Endodermal cell (in vitro differentiated cells): Measurements from ENCODE around the gene MRPL20. TPM values are rescaled to one million over a fixed set of nuclear protein-coding genes. Genes with fewer than 3 reads are reported as not detected.

ENCODE experiments used
- DNase-seq: peaks from one replicate; pipeline ENCODE4 v3.0.0-alpha.2; 2017
- H3K27ac ChIP-seq: 2 replicates; pipeline ENCODE4 v1.5.1; 2013; ENCODE audit warnings: mild to moderate bottlenecking, low read depth, low read length, moderate library complexity
- H3K27me3 ChIP-seq: 2 replicates; pipeline ENCODE4 v1.6.1; 2013; ENCODE audit warnings: mild to moderate bottlenecking, low read length, moderate library complexity; ENCODE audit not compliant: insufficient read depth, control insufficient read depth, poor library complexity, severe bottlenecking
- H3K36me3 ChIP-seq: 2 replicates; pipeline ENCODE4 v1.7.0; 2013; ENCODE audit warnings: mild to moderate bottlenecking, low read length, moderate library complexity; ENCODE audit not compliant: control insufficient read depth, insufficient read depth
- H3K4me1 ChIP-seq: one replicate; pipeline ENCODE4 v1.7.0; 2013; ENCODE audit warnings: low read length; ENCODE audit not compliant: control insufficient read depth, insufficient read depth
- H3K4me3 ChIP-seq: 2 replicates; pipeline ENCODE4 v1.5.1; 2013; ENCODE audit warnings: mild to moderate bottlenecking, low read length, moderate library complexity
- H3K9ac ChIP-seq: 2 replicates; pipeline ENCODE4 v1.6.1; 2013; ENCODE audit warnings: mild to moderate bottlenecking, low read length, moderate library complexity; ENCODE audit not compliant: poor library complexity, severe bottlenecking; ENCODE audit errors: extremely low read depth
- H3K9me3 ChIP-seq: 2 replicates; pipeline ENCODE4 v1.6.1; 2013; ENCODE audit warnings: mild to moderate bottlenecking, low read length, moderate library complexity; ENCODE audit not compliant: control insufficient read depth
- H3K27ac Mint-ChIP-seq: 2 replicates; pipeline ENCODE4 v1.8.0; 2020; ENCODE audit warnings: mixed read lengths
- H3K27me3 Mint-ChIP-seq: 2 replicates; pipeline ENCODE4 v1.8.0; 2021; ENCODE audit warnings: mild to moderate bottlenecking, mixed read lengths; ENCODE audit not compliant: insufficient read depth
- H3K36me3 Mint-ChIP-seq: 2 replicates; pipeline ENCODE4 v1.8.0; 2020; ENCODE audit warnings: low read depth, mixed read lengths
- H3K4me1 Mint-ChIP-seq: 2 replicates; pipeline ENCODE4 v1.8.0; 2020; ENCODE audit warnings: mixed read lengths
- H3K4me3 Mint-ChIP-seq: 2 replicates; pipeline ENCODE4 v1.8.0; 2020; ENCODE audit warnings: mild to moderate bottlenecking, moderate library complexity, mixed read lengths
- H3K9me3 Mint-ChIP-seq: 2 replicates; pipeline ENCODE4 v1.8.0; 2020; ENCODE audit warnings: mild to moderate bottlenecking, mixed read lengths
- WGBS, 2 experiments: methylation state at CpG; one replicate each; pipeline versions ENCODE4 v1.1.5 to v1.1.7; 2013; ENCODE audit warnings: missing lambda C conversion rate in 2 of 2, mixed read lengths in 1 of 2; ENCODE audit not compliant: insufficient coverage in 1 of 2, insufficient read length in 1 of 2; 5-methylcytosine and 5-hydroxymethylcytosine counted together
- total RNA-seq, 2 donors: library from RNA; stranded (reverse); fragmentation: NEBNext Ultra II Directional in 1 of 2; extraction: Animal tissue kit (Norgen Biotek cat#: 25700) in 1 of 2; gene quantifications; 2 replicates in 1 of 2; 3 replicates in 1 of 2; pipeline ENCODE4 v1.2.1, GENCODE V29; 2021
- TF ChIP-seq, protein P1 (sequence below): fragments of 200-600 bp; sonication (generic); conservative IDR thresholded peaks from 2 replicates; pipeline ENCODE4 v1.5.0; 2021; ENCODE audit warnings: antibody characterized with exemption, mild to moderate bottlenecking

Gene MRPL20
- total RNA-seq, 2 donors from 2014 or later, result 109 to 129 TPM

DNA sequence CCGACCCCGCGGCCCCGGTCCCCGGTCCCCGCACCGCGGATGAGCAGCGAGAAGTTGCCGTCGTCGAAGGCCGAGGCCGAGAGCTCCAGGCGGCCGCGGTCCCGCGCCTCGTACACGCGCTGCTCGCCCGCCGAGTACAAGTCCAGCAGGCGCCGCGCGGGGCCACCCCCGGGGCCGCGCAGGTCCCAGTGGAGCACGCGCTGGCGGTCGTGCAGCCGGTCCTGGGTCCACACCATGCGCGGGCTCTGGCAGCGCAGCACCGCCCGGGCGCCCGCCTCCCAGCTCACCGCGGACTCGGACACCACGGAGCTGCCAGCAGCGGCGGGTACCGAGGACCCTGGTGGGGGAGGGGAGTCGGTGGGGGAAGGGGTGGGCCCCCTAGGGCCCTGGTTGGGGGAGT lies 51.7 kb downstream of the MRPL20 start:
- H3K4me3 ChIP-seq, result no peak overlapping the region
- no peaks in the 10 kb centered on the region for H3K9me3 Mint-ChIP-seq

DNA sequence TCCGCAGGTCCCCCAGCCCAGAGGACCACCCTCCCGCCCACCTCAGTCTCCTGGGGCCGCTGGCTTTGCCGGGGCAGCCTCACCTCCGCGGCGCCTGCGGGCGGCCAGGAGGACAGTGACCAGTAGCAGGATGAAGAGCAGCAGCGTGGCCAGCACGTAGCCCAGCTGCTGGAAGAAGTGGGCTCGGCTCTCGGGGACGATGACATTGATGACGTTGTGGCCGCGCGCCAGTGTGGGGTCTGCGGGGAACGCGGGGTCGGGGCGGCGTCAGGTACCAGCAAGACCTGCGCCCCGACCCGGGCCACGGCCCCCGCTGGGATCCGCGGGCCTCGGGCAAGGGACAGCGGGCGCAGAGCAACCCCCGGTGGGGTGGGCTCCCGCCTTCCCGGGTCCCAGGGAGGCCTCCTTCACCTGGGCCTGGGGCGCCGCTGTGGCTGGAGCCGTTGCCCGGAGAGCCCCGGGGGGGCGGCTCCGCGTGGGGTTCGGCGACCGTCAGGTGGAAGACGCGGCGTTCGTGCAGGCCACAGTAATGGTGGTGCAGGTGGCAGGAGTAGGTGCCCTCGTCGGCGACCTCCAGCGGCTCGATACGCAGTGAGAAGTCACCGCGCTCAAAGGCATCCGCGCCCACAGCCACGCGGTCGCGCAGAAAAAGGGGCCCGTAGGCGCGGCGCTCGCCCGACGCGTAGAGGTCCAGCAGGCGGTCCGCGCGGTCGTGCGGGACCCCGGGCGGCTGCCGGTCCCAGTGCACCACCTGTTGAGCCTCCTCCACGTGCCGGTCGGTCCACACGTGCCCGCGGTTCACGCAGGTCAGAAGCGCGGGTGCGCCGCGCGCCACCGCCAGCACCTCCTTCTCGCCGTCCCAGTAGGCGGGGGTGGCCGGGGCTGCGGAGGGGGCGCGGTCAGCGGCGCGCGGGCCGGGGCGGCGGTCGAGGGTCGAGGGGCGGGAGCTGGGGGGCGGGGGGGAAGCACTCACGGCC lies 52.5 kb downstream of the MRPL20 start:
- Mint-ChIP-seq H3K27me3 (peaks cover 9% of the 10 kb centered on the region), H3K9me3 (no peaks in the 10 kb centered on the region), H3K4me1 (peaks cover 14% of the 10 kb centered on the region), H3K4me3 (peak overlapping the region; percentile 48), H3K36me3 (no peaks in the 10 kb centered on the region), H3K27ac (no peak overlapping the region)
- TF ChIP-seq, protein P1, sequence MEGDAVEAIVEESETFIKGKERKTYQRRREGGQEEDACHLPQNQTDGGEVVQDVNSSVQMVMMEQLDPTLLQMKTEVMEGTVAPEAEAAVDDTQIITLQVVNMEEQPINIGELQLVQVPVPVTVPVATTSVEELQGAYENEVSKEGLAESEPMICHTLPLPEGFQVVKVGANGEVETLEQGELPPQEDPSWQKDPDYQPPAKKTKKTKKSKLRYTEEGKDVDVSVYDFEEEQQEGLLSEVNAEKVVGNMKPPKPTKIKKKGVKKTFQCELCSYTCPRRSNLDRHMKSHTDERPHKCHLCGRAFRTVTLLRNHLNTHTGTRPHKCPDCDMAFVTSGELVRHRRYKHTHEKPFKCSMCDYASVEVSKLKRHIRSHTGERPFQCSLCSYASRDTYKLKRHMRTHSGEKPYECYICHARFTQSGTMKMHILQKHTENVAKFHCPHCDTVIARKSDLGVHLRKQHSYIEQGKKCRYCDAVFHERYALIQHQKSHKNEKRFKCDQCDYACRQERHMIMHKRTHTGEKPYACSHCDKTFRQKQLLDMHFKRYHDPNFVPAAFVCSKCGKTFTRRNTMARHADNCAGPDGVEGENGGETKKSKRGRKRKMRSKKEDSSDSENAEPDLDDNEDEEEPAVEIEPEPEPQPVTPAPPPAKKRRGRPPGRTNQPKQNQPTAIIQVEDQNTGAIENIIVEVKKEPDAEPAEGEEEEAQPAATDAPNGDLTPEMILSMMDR, result no peak
- peak; percentile 58 for DNase-seq
- no peak overlapping the region for H3K9ac ChIP-seq
- 94 to 95% methylated on average over 71 to 115 of the region's 116 CpGs for WGBS, 2 experiments
- H3K9me3 ChIP-seq, result no peaks in the 10 kb centered on the region
- H3K4me3 ChIP-seq, result no peak overlapping the region
- H3K4me1 ChIP-seq, result peaks cover 3% of the 10 kb centered on the region
- H3K36me3 ChIP-seq, result peaks cover 7% of the 10 kb centered on the region
- H3K27me3 ChIP-seq, result no peaks in the 10 kb centered on the region
- H3K27ac ChIP-seq, result no peak overlapping the region

More for the DNA sequence above, 51.7 kb downstream of the MRPL20 start:
- Histone ChIP-seq H3K9ac (no peak overlapping the region), H3K36me3 (peaks cover 7% of the 10 kb centered on the region), H3K27ac (no peak overlapping the region), H3K9me3 (no peaks in the 10 kb centered on the region), H3K27me3 (no peaks in the 10 kb centered on the region), H3K4me1 (peaks cover 6% of the 10 kb centered on the region)
- Mint-ChIP-seq H3K4me1 (peaks cover 14% of the 10 kb centered on the region), H3K27me3 (peaks cover 9% of the 10 kb centered on the region), H3K27ac (no peak overlapping the region), H3K4me3 (no peak overlapping the region), H3K36me3 (no peaks in the 10 kb centered on the region)
- TF ChIP-seq, protein P1, result no peak
- DNase-seq, result peak; percentile 71
- WGBS, 2 experiments, result 93 to 96% methylated on average over 27 to 48 of the region's 52 CpGs

DNA sequence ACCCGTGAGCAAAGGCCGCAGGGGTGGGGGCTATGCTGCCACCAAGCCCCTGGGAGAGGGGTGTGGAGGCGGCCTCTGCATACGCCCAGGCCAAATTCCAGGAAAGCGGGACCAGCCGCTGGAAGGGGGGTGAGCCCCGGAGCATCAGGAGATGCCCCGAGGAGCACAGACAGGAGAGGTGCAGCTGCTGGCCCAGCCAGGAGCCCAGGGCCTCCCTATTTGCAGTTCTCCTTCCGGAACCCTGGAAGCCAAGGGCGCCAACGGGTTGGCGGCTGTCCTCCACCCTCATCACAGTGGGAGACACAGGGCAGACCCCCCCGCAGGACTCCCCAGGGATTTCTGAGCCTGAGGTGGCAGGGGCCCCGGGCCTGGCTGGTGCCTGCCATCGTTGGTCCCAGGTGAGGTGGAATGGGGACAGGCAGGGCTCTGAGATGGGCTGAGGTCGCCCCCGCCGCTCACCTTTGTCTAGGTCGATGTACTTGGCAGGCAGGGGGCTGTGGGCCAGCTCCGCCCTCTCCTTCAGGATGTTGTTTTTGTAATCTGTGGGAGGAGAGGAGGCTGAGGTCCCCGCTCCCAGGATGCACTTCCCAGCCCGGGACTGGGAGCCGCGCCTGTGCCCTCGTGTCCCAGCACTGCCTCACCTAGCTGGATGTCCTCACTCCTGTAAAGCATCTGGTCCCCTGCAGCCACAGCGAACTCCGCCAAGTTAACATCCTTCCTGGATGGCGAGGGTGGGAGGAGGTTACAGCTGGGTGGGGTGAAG lies 53.5 kb downstream of the MRPL20 start:
- H3K36me3 Mint-ChIP-seq, result no peaks in the 10 kb centered on the region
- peak overlapping the region; percentile 48 for H3K4me3 Mint-ChIP-seq
- Histone ChIP-seq H3K36me3 (peaks cover 7% of the 10 kb centered on the region), H3K9me3 (no peaks in the 10 kb centered on the region), H3K4me3 (no peak overlapping the region), H3K9ac (no peak overlapping the region), H3K4me1 (peaks cover 3% of the 10 kb centered on the region), H3K27me3 (no peaks in the 10 kb centered on the region), H3K27ac (no peak overlapping the region)
- peaks cover 11% of the 10 kb centered on the region for H3K4me1 Mint-ChIP-seq
- 76 to 82% methylated on average over 10 to 28 of the region's 28 CpGs for WGBS, 2 experiments
- DNase-seq, result peak; percentile 91
- no peak overlapping the region for H3K27ac Mint-ChIP-seq
- no peaks in the 10 kb centered on the region for H3K9me3 Mint-ChIP-seq
- peaks cover 9% of the 10 kb centered on the region for H3K27me3 Mint-ChIP-seq
- TF ChIP-seq, protein P1, result no peak
